DOHH2 (cell line): ENCODE data around the gene AGO3.

Experiments
- H3F3A ChIP-seq: fragments of 200-600 bp; sonication (generic), shearing (Covaris generic); 2 replicates; pipeline ENCODE4 v1.6.0; 2016; ENCODE audit warnings: antibody characterized with exemption, mild to moderate bottlenecking; ENCODE audit not compliant: control insufficient read depth, insufficient read depth
- H3K27ac ChIP-seq: fragments of 200-600 bp; sonication (generic); 2 replicates; pipeline ENCODE4 v1.5.1; 2014; ENCODE audit warnings: low read depth, mild to moderate bottlenecking, low read length, moderate library complexity
- H3K27me3 ChIP-seq: fragments of 200-600 bp; sonication (generic); 2 replicates; pipeline ENCODE4 v1.6.1; 2014; ENCODE audit warnings: mild to moderate bottlenecking, low read length, mixed read lengths; ENCODE audit not compliant: control insufficient read depth
- H3K36me3 ChIP-seq: fragments of 200-600 bp; sonication (generic); 2 replicates; pipeline ENCODE4 v1.6.1; 2014; ENCODE audit warnings: mild to moderate bottlenecking, low read length, moderate library complexity, mixed read lengths; ENCODE audit not compliant: control insufficient read depth
- H3K4me1 ChIP-seq: fragments of 200-600 bp; sonication (generic); 2 replicates; pipeline ENCODE4 v1.6.1; 2014; ENCODE audit warnings: mild to moderate bottlenecking, low read length, mixed read lengths; ENCODE audit not compliant: control insufficient read depth
- H3K4me2 ChIP-seq: fragments of 200-600 bp; sonication (generic); 2 replicates; pipeline ENCODE4 v1.6.0; 2014; ENCODE audit warnings: mild to moderate bottlenecking, low read length, moderate library complexity
- H3K4me3 ChIP-seq: fragments of 200-600 bp; sonication (generic); 2 replicates; pipeline ENCODE4 v1.5.1; 2014; ENCODE audit warnings: mild to moderate bottlenecking, low read length, mixed read lengths
- H3K79me2 ChIP-seq: fragments of 200-600 bp; sonication (generic); 2 replicates; pipeline ENCODE4 v1.6.1; 2014; ENCODE audit warnings: mild to moderate bottlenecking, low read length, mixed read lengths; ENCODE audit not compliant: control insufficient read depth
- H3K9me2 ChIP-seq: fragments of 200-600 bp; sonication (generic); replicated peaks from 2 replicates; pipeline ENCODE4 v1.6.1; 2014; ENCODE audit warnings: mild to moderate bottlenecking, low read length, mixed read lengths; ENCODE audit not compliant: control insufficient read depth
- H3K9me3 ChIP-seq: fragments of 200-600 bp; sonication (generic); 2 replicates; pipeline ENCODE4 v1.6.1; 2014; ENCODE audit warnings: antibody characterized with exemption, low read length, mixed read lengths; ENCODE audit not compliant: control insufficient read depth, insufficient read depth
- H4K20me1 ChIP-seq: fragments of 200-600 bp; sonication (generic); 2 replicates; pipeline ENCODE4 v1.6.0; 2014; ENCODE audit warnings: low read depth, mild to moderate bottlenecking, antibody characterized with exemption, low read length, moderate library complexity; ENCODE audit not compliant: control insufficient read depth, insufficient read depth
- EZH2phosphoT487 ChIP-seq: fragments of 200-600 bp; sonication (generic); IDR thresholded peaks from 2 replicates; pipeline ENCODE4 v1.6.1; 2017; ENCODE audit warnings: borderline replicate concordance, mild to moderate bottlenecking, antibody characterized with exemption, low read length, moderate library complexity, mixed read lengths
- TF ChIP-seq, protein P1 (sequence below): fragments of 200-600 bp; sonication (generic); IDR thresholded peaks from one replicate; pipeline ENCODE4 v1.5.1; 2014; ENCODE audit warnings: antibody characterized with exemption, mild to moderate bottlenecking, low read depth, low read length; ENCODE audit not compliant: poor library complexity, severe bottlenecking

AGO3 gene

DNA sequence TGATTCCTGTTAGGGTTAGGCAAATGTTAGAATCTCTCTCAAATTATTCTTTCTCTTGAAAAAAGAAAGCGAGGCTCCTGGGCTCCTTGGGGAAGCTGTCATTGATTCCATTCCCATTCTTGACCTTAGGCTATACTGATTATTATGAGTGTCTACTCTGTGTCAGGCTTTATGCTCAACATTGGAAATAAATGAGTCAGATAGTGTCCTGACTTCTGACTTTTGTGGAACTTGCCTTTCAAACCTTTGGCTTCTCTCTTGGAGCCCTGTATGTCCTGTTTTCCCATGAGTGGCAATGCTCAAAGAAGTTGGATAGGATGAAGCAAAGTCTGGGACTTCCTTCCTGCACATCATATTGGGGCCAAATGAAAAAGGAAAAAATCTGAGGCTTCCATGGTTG is 36.2 kb upstream of the AGO3 start:
- peaks cover 27% of the 10 kb centered on the region for H3K4me1 ChIP-seq
- peaks cover 3% of the 10 kb centered on the region; the same call in 1 of the 2 replicates for H4K20me1 ChIP-seq
- H3K9me2 ChIP-seq, result no peaks in the 10 kb centered on the region
- peaks cover 69% of the 10 kb centered on the region for H3K36me3 ChIP-seq
- H3K4me2 ChIP-seq, result peak overlapping the region; percentile 9; the same call in 1 of the 2 replicates
- TF ChIP-seq, protein P1, sequence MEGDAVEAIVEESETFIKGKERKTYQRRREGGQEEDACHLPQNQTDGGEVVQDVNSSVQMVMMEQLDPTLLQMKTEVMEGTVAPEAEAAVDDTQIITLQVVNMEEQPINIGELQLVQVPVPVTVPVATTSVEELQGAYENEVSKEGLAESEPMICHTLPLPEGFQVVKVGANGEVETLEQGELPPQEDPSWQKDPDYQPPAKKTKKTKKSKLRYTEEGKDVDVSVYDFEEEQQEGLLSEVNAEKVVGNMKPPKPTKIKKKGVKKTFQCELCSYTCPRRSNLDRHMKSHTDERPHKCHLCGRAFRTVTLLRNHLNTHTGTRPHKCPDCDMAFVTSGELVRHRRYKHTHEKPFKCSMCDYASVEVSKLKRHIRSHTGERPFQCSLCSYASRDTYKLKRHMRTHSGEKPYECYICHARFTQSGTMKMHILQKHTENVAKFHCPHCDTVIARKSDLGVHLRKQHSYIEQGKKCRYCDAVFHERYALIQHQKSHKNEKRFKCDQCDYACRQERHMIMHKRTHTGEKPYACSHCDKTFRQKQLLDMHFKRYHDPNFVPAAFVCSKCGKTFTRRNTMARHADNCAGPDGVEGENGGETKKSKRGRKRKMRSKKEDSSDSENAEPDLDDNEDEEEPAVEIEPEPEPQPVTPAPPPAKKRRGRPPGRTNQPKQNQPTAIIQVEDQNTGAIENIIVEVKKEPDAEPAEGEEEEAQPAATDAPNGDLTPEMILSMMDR, result no peak
- TF ChIP-seq EZH2phosphoT487, result no peak
- no peak overlapping the region for H3K4me3 ChIP-seq
- H3K27me3 ChIP-seq, result no peaks in the 10 kb centered on the region
- H3F3A ChIP-seq, result no peaks in the 10 kb centered on the region
- H3K79me2 ChIP-seq, result no peaks in the 10 kb centered on the region
- no peak overlapping the region for H3K27ac ChIP-seq
- no peaks in the 10 kb centered on the region for H3K9me3 ChIP-seq

GRCh38 chr1:35899941-35900340 is 31.0 kb upstream of the AGO3 start:
- H4K20me1 ChIP-seq, result no peaks in the 10 kb centered on the region

GRCh38 chr1:35901235-35901634 is 29.7 kb upstream of the AGO3 start:
- no peaks in the 10 kb centered on the region for H3K9me3 ChIP-seq
- H3K4me3 ChIP-seq, result no peak overlapping the region
- H3K9me2 ChIP-seq, result no peaks in the 10 kb centered on the region
- no peak overlapping the region for H3K4me2 ChIP-seq
- no peaks in the 10 kb centered on the region for H3K4me1 ChIP-seq
- H3F3A ChIP-seq, result no peaks in the 10 kb centered on the region
- H3K36me3 ChIP-seq, result peaks cover 46% of the 10 kb centered on the region
- no peak for TF ChIP-seq EZH2phosphoT487
- TF ChIP-seq, protein P1, result no peak
- no peaks in the 10 kb centered on the region for H3K79me2 ChIP-seq
- H3K27me3 ChIP-seq, result no peaks in the 10 kb centered on the region
- H4K20me1 ChIP-seq, result no peaks in the 10 kb centered on the region
- H3K27ac ChIP-seq, result no peak overlapping the region

More at GRCh38 chr1:35899941-35900340, 31.0 kb upstream of the AGO3 start:
- TF ChIP-seq EZH2phosphoT487, result no peak
- TF ChIP-seq, protein P1, result peak; percentile 27
- Histone ChIP-seq H3K79me2 (no peaks in the 10 kb centered on the region), H3K4me1 (peaks cover under 1% of the 10 kb centered on the region; the same call in 1 of the 2 replicates), H3K9me3 (no peaks in the 10 kb centered on the region), H3K9me2 (no peaks in the 10 kb centered on the region), H3K4me2 (no peak overlapping the region), H3K4me3 (no peak overlapping the region), H3K27ac (no peak overlapping the region), H3F3A (no peaks in the 10 kb centered on the region), H3K27me3 (no peaks in the 10 kb centered on the region), H3K36me3 (peaks cover 50% of the 10 kb centered on the region)
